GM23248 (cell line): ENCODE results near the gene FHAD1.

ENCODE experiments used
- EZH2 ChIP-seq: fragments of 200-600 bp; sonication (generic); IDR thresholded peaks from 2 replicates; pipeline ENCODE4 v1.6.1; 2018; ENCODE audit warnings: antibody characterized with exemption, mild to moderate bottlenecking; ENCODE audit not compliant: insufficient read depth, poor library complexity, severe bottlenecking
- EZH2phosphoT487 ChIP-seq: fragments of 200-600 bp; sonication (generic); IDR thresholded peaks from 2 replicates; pipeline ENCODE4 v1.6.1; 2018; ENCODE audit warnings: antibody characterized with exemption, moderate library complexity, mild to moderate bottlenecking, low read depth; ENCODE audit not compliant: insufficient read depth

GRCh38 chr1:15337656-15338402, 90.8 kb downstream of the FHAD1 start:
- no peak for TF ChIP-seq EZH2
- no peak for TF ChIP-seq EZH2phosphoT487
